Urinary bladder (tissue), 2 donors: ENCODE results near the gene EXOC1. TPM values are rescaled to one million over a fixed set of nuclear protein-coding genes. Genes with fewer than 3 reads are reported as not detected.

Source experiments
- polyA plus RNA-seq: library from polyadenylated mRNA; stranded (reverse); fragments of 200-250 nt; gene quantifications from one replicate; pipeline ENCODE4 v1.2.3, GENCODE V29; 2013
- small RNA-seq: library from RNA; depleted of rRNA; stranded (forward); fragments of <200 nt; gene quantifications from one replicate; pipeline ENCODE3, GENCODE V24; 2014
- total RNA-seq: library from RNA; depleted of rRNA; stranded (reverse); fragments of >200 nt; gene quantifications from one replicate; pipeline ENCODE4 v1.2.3, GENCODE V29; 2014
- donor health status: healthy.

Gene EXOC1
- total and polyA plus RNA-seq, 2 donors, result 16.2 to 70.6 TPM

Small RNAs within 50 kb of the gene (small RNA-seq; reads per million reads assigned to genes)
- gene RNU6-652P, result not detected

Other genes starting within 250 kb of the EXOC1 start
- gene NMU, start 217.3 kb upstream of the EXOC1 start, total RNA-seq, result 0.79 TPM
- 0.15 TPM for gene NMU, start 217.3 kb upstream of the EXOC1 start, polyA plus RNA-seq
- not detected for gene EXOC1L, start 33.9 kb upstream of the EXOC1 start, total RNA-seq
- gene EXOC1L, start 33.9 kb upstream of the EXOC1 start, polyA plus RNA-seq, result 0.14 TPM
- 21.2 TPM for gene CEP135, start 95.3 kb downstream of the EXOC1 start, total RNA-seq
- gene CEP135, start 95.3 kb downstream of the EXOC1 start, polyA plus RNA-seq, result 3.3 TPM